Body of pancreas (tissue), 4 donors: ENCODE data around the gene CSDE1.

Experiments
- CTCF ChIP-seq, 7 experiments: fragments of 450-650 bp in 4 of 7; fragments of 200-600 bp in 3 of 7; sonication (generic) in 3 of 7; IDR thresholded peaks; one replicate each; pipeline ENCODE4 v1.5.1; 2016 to 2019; ENCODE audit warnings: antibody characterized with exemption in 7 of 7
- POLR2A ChIP-seq, 3 donors: fragments of 450-650 bp; IDR thresholded peaks; one replicate each; pipeline ENCODE4 v1.6.1; 2016; ENCODE audit warnings: antibody characterized with exemption in 3 of 3, mild to moderate bottlenecking in 2 of 3

- no peak for TF ChIP-seq CTCF (IDR thresholded peaks at IDR 0.05)
- TF ChIP-seq POLR2A (IDR thresholded peaks at IDR 0.05): no peak
Measured at GRCh38 chr1:114749835-114750234, 7.9 kb downstream of the CSDE1 start.
